ENCODE results near the gene PHC2.

The PHC2 gene

DNA sequence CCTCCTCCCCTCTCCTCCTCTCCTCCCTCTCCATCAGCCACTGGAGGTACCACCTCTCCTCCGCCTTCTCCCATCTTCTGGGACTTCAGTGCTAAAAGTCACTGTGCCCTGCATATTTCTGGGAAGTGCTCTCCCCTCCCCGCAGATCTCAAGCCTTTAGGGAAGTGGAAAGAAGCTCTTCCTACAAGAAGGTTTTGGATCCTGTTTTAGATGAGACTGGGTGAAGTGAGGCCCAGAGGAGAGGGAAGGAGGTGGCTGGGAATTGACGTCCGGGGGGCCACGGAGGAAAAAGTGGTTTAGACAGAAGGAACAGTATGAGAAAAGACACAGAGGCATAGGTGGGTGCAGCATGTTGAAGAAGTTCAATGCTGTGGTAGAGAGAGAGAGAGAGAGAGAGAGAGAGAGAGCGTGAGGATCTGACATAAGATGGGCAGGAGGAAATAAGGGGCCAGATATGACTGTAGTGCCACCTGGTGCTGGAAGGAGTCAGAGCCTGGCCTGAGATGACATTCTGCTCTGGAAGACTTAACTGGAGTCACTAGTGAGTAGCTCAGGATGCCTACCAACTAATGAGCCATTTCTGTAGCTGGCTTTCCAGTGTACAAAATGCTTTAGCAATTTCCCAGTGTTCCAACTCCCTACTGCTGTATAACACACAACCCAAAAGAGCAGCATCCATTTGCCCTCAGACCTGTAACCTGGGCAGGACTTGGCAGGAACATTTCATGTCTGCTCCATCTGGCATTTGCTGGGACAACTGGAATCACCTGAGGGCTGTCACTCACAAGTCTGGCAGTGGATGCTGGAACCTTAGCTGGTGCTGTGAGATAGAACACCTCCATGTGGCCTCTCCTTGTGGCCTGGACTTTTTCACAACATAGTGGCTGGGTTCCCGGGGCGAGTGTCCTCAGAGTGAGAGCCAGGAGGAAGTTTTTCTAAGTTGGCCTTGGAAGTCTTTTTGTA lies 24.9 kb upstream of the PHC2 start:
- peak in 5 of 10 donors; percentile 25 to 91 (median 45) for DNase-seq
- intact Hi-C loops (cut with DNase I): loop anchor here (5.0 kb wide), 1 partner anchor 159 kb away; no protein-coding TSS in a partner anchor

DNA sequence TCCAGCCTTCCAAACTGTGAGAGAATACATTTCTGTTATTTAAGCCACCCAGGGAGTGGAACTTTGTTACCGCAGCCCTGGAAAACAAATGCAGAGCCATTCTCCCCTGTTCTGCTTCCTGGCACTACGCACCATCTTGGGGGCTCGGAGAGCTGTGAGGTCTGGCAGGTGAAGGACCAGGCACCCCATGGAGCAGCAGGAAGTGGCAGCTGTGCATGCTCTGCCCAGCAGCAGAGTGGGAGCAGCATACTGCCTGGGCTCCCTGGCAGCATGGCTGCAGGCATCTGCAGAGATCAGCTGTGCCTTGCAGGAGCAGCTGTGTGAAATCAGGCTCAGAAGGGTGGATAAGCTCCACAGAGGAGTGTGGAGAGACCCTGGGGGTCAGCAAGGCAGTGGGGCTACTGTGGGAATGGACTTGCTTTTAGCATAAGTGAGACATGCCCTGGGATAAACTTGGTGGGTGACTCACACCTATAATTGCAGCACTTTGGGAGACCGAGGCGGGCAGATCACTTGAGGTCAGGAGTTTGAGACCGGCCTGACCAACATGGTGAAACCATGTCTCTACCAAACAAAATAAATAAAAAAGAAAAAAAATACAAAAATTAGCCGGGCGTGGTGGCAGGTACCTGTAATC lies 23.9 kb upstream of the PHC2 start:
- intact Hi-C loops (cut with DNase I): loop anchor here (5.0 kb wide), 1 partner anchor 157 kb away; no protein-coding TSS in a partner anchor

DNA sequence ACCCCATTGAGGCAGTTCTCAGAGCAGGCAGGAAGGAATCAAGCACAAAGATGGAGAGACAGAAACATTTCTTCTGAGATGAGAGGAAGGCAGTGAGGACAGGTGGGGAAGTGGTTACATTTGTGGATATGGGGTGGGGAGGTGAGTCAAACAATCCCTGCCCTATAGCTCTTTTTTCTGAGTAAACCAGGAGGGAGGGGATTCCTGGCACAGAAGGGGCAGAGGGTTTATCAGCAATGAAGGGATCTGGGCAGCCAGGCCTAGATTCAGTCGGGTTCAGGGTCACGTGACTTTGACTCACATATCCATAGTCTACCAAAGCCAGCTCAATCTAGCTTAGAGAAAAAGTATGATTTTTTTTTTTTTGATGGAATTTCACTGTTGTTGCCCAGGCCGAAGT lies 15.7 kb upstream of the PHC2 start:
- no peak for DNase-seq
- intact Hi-C loops (cut with DNase I): no loop called here

More for the DNA sequence above, 23.9 kb upstream of the PHC2 start:
- peak in 1 of 10 donors; percentile 47 for DNase-seq

DNA sequence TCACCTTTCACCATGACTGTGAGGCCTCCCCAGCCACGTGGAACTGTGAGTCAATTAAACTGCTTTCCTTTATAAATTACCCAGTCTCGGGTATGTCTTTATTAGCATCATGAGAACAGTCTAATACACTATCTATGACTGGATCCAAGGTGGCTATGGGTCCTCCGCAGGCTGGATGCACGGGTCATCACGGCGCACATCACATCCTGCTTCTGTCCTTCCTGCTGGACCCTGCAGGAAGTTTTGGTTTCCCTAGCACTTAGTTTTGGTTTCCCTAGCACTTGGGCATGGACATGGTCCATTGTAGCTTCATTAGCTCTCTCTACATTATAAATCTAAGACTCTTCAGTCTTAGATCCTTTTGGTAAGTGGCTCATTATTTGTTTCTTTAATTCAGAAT lies 14.2 kb upstream of the PHC2 start:
- intact Hi-C loops (cut with DNase I): no loop called here
- no peak for DNase-seq

DNA sequence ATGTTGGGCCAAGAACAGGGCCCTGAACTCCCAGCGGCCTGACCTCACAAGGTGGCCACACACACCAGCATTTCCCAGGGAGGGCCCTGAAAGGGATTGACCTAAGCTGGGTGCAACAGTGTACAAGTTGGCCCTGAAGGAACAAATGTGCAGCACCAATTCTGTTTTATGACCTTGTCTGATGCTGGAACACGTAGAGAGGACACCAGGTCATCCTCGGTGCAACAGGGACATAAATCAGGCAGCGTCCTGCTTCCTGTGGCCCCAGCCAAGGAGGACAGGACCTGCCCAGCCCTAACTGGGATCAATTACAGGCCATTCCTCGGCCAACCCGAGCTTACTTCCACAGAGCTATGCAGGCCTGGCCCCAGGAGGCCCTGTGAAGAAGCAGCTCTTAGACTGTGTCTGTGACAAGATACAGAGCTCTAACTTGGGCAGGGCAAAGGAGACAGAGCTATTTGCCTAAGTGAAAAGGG lies 12.8 kb upstream of the PHC2 start:
- intact Hi-C loops (cut with DNase I): no loop called here
- no peak for DNase-seq

DNA sequence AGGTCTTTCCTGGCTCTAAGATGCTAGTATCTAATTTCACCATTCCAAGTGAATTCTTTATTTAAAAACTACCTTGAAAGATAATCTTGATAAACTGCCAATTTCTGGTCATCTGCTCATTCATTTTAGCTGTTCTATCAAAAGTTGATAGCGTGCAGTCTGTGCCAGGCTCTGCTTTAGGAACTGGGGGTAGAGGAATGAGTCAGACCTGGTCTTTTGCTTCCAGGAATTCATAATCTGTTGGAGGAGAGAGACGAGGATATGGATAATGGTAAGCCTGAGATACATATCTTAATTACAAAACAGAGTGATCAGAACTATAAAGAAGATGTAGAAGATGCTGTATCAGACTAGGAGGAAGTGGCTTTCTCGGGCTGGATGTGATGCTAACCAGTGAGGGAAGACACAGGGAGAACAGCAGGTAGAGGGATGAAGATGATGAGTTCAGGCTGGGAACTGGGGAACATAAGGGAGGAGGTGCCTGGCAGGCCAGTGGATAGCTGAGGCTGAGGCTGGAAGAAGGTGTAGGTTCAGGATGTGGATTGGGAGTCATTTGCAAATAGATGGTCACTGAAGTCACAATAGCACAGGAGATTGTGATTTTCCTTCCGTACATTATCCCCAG lies 12.3 kb upstream of the PHC2 start:
- intact Hi-C loops (cut with DNase I): no loop called here
- DNase-seq: no peak

DNA sequence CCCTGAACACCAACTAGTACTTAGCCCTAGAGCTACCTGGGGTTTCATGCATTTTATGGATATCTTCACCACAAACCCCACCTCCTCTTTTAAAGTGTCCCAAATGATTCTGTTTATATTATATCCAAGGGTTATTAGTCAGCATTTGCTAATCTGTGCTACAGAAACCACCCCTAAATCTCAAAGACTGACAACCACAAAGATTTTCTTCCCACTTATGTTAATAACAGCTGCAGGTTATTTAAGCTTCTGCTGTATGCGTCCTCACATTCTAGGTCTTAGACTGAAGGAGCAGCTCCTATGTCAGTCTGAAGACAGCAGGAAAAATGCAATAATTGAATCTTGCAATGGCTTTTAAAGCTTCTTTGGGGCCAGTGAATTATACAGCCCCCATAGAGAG lies 11.2 kb upstream of the PHC2 start:
- no peak for DNase-seq
- intact Hi-C loops (cut with DNase I): no loop called here

DNA sequence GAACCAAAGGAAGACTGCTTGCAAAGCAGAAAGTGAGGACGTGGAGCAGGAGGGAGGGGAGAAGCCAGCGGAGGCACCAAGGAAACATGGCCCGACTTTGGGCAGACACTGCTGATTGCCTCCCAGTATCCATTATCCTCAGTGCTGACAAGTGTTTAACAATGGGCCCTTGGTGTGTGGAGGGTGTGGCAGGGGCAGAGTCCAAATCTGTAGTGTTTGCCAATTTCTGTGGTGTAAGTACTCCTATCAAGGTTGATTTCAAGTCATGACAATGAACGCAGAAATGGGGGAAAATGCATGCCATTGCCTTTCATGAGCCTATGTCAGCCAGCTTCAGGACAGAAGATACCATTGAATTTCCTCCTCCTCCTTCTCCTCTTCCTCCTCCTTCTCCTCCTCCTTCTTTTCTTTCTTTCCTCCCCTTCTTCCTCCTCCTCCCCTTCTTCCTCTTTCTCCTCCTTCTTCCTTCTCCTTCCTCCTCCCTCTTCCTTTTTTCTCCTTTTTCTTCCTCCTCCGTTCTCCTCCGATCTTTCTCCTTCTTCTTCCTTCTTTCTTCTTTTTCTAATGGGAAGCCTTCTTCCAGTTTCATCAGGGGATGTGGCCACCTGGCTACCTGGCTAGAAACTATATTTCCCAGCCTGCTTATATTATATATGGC lies 10.3 kb upstream of the PHC2 start:
- intact Hi-C loops (cut with DNase I): no loop called here
- no peak for DNase-seq

DNA sequence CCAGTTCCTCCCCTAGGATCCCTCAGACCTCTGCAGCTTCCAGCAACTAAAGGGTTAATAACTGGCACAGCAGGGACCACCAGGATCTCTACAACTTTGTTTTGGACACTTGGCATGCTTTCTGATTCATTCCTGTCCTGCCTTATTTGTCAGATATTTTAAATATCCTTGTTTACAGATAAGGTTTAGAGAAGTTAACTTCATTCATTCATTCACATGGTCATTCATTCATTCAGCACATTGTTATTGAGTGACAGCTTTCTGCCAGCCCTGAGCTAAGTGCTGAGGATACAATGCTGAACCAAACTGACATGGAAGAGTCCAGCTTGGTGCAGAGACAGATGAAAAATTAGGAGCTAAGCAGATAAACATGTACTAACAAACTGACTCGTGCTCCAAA lies 8.8 kb upstream of the PHC2 start:
- no peak for DNase-seq
- intact Hi-C loops (cut with DNase I): no loop called here

DNA sequence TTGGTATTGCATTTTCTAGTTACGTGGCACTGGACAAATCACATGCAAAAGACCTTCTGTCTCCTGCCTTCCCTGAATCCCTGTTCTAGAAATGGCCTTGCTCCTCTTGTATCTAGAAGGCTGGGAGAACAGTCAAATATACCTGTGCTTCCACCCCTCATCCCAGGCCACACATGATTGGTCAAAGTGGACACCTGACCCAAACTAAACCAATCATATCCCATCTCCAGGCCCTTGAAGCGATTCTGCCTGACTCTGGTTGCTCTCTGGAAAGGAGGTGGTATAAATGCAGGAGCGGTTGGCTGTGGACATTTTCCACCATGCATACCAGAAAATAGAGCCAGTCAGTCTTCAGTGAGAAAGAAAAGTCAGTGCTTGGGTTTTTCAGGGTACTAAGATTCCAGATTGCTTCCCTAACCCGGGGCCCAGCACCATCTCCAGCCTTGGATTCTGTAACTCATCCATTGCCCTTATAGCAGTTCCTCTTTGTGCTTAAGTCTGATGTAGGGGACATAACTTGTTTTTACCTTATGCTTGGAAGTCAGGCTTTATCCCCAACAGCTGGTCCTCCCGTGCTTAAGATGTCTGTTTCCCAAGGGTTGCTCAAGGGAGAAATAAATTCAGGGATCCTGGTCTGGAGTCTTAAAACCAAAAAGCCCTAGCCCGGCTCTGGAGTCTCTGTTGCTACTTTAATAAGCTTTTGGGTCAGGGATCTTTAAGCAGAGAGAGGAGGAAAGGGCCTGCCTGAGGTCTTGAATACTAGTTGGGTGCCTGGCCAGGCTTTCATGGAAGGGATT lies 7.7 kb upstream of the PHC2 start:
- no peak for DNase-seq
- intact Hi-C loops (cut with DNase I): no loop called here

DNA sequence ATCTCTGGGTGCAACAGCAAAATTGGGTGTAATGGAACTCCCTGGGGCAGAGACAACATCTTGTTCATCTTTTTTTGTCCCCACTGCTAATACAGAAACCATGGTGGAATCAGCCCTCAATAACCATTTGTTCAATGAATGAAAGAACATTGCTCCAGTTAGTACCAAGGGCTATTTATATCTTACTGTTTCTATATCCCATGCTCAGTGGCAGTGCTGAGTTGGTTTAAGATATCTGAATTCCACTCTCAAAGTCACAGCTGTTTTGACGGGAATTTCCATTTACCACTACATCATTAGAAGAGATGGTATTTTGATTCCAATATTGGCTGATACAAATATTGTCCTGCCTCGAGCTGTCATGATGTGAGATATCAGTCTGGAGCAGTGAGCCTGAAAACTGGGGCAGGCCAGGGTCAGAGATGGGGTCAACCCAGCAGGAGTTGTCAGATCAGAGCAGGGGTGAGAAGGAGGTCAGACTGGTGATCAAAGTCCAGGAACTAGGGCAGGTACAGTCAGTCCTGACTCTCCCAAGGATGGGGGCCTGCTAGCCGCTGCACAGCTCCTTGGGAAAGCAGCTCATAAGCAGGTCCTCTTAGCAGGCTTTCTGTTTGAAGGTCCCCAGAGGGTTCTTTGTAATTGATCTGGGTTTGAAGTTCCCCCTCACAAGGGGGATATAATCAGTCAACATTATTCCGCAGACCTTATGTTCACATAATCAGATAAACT lies 5.8 kb upstream of the PHC2 start:
- peak in 1 of 10 donors; percentile 76 for DNase-seq
- intact Hi-C loops (cut with DNase I): no loop called here

DNA sequence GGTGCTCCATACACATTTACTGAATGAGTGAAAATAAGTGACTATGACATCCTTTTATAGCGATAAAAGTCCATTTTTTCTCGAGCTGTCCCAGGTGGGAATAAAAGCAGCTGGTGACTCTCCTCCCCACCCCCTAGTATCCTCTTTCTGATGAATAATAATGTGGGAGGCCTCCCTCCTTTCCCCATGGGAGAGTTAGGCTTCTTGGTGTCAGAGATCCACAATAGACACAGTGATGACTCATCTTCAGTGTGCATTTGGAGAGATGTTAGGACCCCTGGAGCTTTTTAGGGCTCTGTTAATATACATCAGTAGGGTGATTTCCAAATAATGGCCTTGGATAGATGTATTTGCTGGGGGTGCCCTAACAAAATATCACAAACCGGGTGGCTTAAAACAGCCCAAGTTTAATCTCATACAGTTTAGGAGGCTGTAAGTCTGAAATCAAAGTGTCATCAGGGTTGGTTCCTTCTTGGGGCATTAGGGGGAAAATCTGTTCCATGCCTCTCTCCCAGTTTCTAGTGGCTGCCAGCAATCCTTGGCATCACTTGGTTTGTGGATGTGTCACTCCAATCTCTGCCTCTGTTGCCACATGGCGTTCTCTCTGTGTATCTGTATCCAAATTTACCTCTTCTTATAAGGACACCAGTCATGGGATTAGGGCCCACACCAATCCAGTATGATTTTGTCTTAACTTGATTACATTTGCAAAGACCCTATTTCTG lies 4.4 kb upstream of the PHC2 start:
- no peak for DNase-seq
- intact Hi-C loops (cut with DNase I): no loop called here

DNA sequence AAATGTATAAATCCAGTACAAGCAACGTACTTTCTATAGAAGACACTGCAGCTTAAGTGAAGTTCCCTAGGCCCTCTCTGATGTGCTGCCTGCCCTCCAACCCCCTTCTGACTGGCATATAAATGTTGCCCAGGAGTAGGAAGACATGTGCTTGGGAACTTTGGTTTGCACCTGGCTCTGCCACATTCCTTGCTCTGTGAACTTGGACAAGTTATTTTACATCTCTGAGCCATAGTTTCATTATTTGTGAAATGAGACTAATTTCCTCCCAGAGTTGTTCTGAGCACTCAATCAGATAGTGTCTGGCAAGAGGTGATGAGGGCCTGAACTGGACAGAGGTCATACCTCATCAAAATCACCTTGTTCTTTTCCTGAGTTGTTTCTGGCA lies 3.5 kb upstream of the PHC2 start:
- intact Hi-C loops (cut with DNase I): loop anchor here (5.0 kb wide), 2 partner anchors 38 to 67 kb away; partner anchors contain the start of gene ZSCAN20
- DNase-seq: no peak

DNA sequence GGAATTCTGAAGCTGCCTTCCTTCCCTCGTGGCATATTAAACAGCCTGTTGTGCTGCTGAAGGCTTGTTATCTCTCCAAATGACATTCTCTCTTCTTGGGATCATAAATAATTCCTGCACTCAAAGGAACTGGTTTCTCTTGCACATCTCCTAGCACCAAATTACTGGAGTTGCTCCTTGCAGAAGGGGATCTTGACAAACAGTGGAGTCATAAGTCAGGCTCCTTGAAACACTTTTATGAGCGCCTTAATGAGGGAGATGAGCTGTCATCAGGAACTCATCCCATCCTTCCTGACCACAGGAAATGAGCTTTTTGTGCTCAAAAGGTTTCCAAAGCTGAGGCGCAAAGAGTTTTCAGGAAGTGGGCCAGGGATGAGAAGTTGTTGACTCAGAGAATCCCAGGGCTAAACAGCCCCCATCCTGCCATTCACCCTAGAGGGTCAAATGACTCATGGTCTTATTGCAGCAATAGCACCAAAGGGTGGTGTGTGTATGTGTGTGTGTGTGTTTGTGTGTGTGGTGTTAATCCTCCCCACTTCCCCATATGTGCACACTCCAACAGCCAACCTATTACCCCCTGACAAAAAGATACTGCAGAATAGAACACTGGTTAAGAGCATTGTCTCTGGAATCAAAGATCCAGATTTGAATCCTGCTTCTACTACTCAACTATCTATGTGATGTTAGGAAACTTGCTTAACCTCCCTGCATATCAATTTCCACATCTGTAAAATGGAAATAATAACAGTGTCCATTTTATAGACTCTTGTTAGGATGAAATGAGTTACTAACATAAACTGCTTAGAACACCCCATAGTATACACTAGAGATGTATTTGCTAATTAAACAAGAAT lies 2.8 kb upstream of the PHC2 start:
- intact Hi-C loops (cut with DNase I): loop anchor here (5.0 kb wide), 2 partner anchors 39 to 66 kb away; partner anchors contain the start of gene ZSCAN20
- DNase-seq: no peak

DNA sequence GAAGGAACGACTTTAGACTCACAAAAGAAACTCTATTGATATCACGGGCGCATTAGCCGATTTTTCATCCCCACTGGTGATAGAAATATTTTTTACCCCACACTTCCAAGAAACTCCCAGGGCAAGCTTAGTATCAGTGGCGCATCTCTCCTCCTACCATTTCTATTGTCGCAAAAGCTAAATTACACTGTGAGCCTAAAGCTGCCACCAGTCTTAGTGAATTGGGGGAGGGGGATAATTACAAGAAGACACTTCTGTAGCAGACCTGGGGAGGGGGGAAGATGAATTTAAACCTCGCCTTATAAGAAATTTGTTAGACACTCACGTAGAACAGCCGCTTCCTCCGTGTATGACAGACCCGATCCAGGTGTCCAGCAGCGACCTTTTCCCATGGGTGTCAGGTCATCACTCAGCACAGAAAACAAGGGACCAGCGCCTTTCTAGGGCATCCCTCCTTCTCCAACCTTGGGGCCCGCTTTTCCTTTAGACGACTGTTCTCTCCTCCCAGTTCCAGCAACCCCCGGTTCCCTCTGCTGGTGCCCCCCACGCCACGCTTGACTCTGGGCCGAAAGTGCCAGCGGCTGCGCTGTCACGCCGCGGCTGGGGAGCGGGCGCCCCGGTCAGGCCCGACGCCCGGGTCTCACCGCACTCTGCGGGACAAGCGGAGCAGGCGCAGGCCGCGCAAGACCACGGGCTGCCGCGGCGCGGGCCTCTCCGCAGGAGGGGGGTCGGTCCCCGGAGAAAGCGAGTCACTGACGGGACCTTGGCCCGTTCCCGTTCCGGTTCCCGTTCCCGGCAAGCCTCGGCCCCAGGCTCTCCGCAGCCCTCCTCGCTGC lies 821 bp downstream of the PHC2 start:
- DNase-seq: peak in 7 of 10 donors; percentile 30 to 92 (median 51)
- intact Hi-C loops (cut with DNase I): loop anchor here (5.0 kb wide), 2 partner anchors 42 to 63 kb away; partner anchors contain the start of gene ZSCAN20

DNA sequence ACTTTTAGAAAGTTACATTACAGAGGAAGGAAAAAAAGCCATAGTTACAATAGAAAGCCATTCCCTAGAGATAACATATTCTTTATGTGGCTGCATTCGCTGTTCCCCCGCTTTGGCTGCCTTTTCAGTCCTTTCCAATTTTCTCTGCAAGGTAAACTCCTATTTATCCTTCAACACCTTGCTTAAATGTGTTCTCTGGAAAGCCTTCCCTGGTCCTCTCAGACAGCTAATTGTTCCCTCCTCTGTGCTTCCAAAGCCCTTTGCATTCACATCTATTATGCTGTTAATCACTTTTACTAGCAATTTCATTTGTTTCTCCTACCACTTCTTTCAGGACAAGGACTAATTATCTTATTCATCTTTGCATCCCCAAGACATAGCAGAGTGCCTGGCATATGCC lies 1.6 kb downstream of the PHC2 start:
- intact Hi-C loops (cut with DNase I): no loop called here
- no peak for DNase-seq

Data from posterior cingulate gyrus (tissue), 11 donors.